Naive thymus-derived CD8-positive, alpha-beta T cell (primary cell): ENCODE measurements around the gene MINK1. TPM values are rescaled to one million over a fixed set of nuclear protein-coding genes. Genes with fewer than 3 reads are reported as not detected.

Experiments used
- ATAC-seq, 2 donors: fragments of 150-1000 bp; cut with Tn5 transposase in 1 of 2; sonication (Bioruptor Pico), chemical (Tn5 transposase) in 1 of 2; 1 replicate in 1 of 2; 2 replicates in 1 of 2; pipeline ENCODE4 v1.10.0; 2021; ENCODE audit warnings: mild to moderate bottlenecking in 2 of 2, moderate library complexity in 2 of 2
- POLR2A ChIA-PET: fragments of 350-600 bp; sonication (Branson Sonifier 250); formaldehyde crosslinking; loops from one replicate; lab custom pipeline; 2021; ENCODE audit warnings: antibody characterized with exemption; lab: Charles Lee
- DNase-seq, 10 donors: peaks; one replicate each; pipeline versions ENCODE4 v3.0.0 to v3.0.0-alpha.2; 2020 to 2022
- H3K27ac Mint-ChIP-seq, 10 donors: one replicate each; pipeline ENCODE4 v1.8.0; 2020 to 2022; ENCODE audit warnings: mild to moderate bottlenecking in 10 of 10, mixed read lengths in 10 of 10, moderate library complexity in 4 of 10, inconsistent platforms in 1 of 10
- H3K27me3 Mint-ChIP-seq, 5 donors: one replicate each; pipeline ENCODE4 v1.8.0; 2021 to 2022; ENCODE audit warnings: mixed read lengths in 5 of 5
- H3K36me3 Mint-ChIP-seq, 3 donors: one replicate each; pipeline ENCODE4 v1.8.0; 2020 to 2022; ENCODE audit warnings: mixed read lengths in 3 of 3, mild to moderate bottlenecking in 2 of 3, inconsistent platforms in 1 of 3
- H3K4me1 Mint-ChIP-seq, 4 donors: one replicate each; pipeline ENCODE4 v1.8.0; 2021 to 2022; ENCODE audit warnings: mixed read lengths in 4 of 4
- H3K4me3 Mint-ChIP-seq, 10 donors: one replicate each; pipeline ENCODE4 v1.8.0; 2020 to 2022; ENCODE audit warnings: mild to moderate bottlenecking in 10 of 10, mixed read lengths in 10 of 10, moderate library complexity in 6 of 10, inconsistent platforms in 1 of 10
- H3K9me3 Mint-ChIP-seq, 9 donors: one replicate each; pipeline ENCODE4 v1.8.0; 2020 to 2022; ENCODE audit warnings: mixed read lengths in 9 of 9, mild to moderate bottlenecking in 3 of 9, inconsistent platforms in 1 of 9, moderate library complexity in 1 of 9
- polyA plus RNA-seq, 3 donors: library from polyadenylated mRNA; unstranded; fragments of 300-500 nt; fragmentation: Illumina TruSeq; gene quantifications; one replicate each; pipeline ENCODE4 v1.2.3, GENCODE V29; 2021
- total RNA-seq, 8 experiments: library from RNA in 2 of 8; stranded (reverse) in 2 of 8; gene quantifications; one replicate each; pipeline ENCODE4 v1.2.3 and lab custom pipeline; 2021 to 2026

Gene MINK1
- total and polyA plus RNA-seq, 5 experiments from 2014 or later = 4.1 to 117 (median 12.9) TPM

DNA sequence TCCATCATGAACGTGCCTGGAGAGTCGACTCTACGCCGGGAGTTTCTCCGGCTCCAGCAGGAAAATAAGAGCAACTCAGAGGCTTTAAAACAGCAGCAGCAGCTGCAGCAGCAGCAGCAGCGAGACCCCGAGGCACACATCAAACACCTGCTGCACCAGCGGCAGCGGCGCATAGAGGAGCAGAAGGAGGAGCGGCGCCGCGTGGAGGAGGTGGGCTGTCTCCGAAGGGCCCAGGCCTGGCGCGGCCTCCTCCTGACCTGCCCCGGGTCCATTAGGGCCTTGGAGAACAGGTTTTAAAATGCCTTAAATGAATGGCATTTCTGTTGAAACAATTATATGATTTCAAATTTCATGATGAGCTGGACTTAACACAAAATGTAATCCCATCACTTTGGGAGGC lies 54.4 kb downstream of the MINK1 start:
- Mint-ChIP-seq H3K9me3 (no peaks in the 10 kb centered on the region), H3K4me1 (peaks cover 0 to 2% (median under 1%) of the 10 kb centered on the region in 4 donors), H3K4me3 (no peak overlapping the region), H3K36me3 (peaks cover 0 to 60% (median 15%) of the 10 kb centered on the region in 3 donors), H3K27me3 (no peaks in the 10 kb centered on the region), H3K27ac (no peak overlapping the region)
- no peak for ATAC-seq
- no peak for DNase-seq
- POLR2A ChIA-PET = interaction anchor here (4.9 kb wide), 1 partner anchor 178 kb away, joined by 21 read pairs; the partner anchor contains the start of gene ARRB2

DNA sequence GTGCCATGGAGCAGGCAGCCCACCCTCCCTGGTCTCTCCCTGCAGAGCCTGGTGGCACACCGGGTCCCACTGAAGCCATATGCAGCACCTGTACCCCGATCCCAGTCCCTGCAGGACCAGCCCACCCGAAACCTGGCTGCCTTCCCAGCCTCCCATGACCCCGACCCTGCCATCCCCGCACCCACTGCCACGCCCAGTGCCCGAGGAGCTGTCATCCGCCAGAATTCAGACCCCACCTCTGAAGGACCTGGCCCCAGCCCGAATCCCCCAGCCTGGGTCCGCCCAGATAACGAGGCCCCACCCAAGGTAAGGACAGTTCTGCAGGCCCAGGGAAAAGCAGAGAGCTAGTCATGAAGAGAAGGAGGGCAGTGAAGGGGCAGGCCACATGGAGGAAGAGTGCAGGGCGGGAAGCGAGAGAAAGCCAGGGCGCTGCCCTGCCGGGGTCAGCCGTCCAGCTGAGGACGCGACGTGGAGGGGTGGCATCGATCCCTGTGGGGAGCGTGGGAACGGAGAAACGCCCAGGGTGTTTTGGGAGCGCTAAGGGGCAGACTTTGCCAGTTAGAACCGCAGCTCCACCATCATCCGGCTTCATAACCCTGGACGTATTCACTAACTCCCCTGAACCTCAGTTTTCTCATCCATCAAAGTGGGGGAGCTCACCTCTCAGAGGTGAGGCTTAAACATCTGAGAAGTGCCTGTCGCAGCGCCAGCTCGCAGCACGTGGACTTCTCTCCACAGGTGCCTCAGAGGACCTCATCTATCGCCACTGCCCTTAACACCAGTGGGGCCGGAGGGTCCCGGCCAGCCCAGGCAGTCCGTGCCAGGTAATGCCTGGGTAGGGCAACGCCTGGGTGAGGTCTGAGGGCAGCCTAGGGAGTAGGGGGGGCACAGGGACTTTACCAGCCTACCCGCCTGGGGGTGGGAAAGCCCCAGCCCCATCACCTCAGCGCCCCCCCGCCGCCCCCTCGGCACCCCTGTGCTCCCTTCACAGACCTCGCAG lies 58.6 kb downstream of the MINK1 start:
- H3K4me3 Mint-ChIP-seq = no peak overlapping the region
- peaks cover 0 to 58% (median 8%) of the 10 kb centered on the region in 3 donors for H3K36me3 Mint-ChIP-seq
- ATAC-seq (no peak), DNase-seq (no peak)
- POLR2A ChIA-PET = interaction anchor here (1.0 to 4.9 kb wide), 3 partner anchors 9 to 182 kb away, joined by 4 to 21 read pairs (median 4); partner anchors contain the start of genes ARRB2 and SPAG7
- H3K4me1 Mint-ChIP-seq = peaks cover 0 to 2% (median under 1%) of the 10 kb centered on the region in 4 donors
- H3K9me3 Mint-ChIP-seq = no peaks in the 10 kb centered on the region
- peak overlapping the region in 1 of 10 donors; percentile 84 for H3K27ac Mint-ChIP-seq
- H3K27me3 Mint-ChIP-seq = no peaks in the 10 kb centered on the region

DNA sequence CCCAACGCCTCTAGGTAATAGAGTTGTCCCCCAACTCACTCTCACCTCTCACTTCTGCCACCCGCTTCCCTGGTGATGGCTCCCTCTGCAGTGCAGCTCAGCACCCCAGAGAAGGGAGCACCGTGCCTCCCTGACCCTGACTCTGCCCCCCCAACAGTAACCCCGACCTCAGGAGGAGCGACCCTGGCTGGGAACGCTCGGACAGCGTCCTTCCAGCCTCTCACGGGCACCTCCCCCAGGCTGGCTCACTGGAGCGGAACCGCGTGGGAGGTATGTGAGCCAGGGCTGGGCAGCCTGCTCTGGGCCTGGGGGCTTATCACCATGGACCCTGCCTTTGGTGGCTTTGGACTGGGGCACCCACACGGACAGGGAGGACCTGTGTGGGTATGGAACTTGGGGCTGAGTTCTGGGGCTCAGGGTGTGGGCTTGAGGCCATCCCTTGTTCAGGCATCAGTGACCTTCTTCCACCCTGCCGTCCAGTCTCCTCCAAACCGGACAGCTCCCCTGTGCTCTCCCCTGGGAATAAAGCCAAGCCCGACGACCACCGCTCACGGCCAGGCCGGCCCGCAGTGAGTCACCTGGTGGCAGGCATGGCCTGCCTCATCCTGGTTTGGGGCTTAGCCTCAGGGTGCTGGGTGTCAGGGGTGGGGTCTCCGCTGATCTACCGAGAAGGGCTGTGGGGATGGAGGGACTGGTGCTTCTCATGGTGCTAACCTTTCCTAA lies 59.5 kb downstream of the MINK1 start:
- peak overlapping the region in 1 of 10 donors; percentile 56 for H3K27ac Mint-ChIP-seq
- DNase-seq (no peak), ATAC-seq (no peak)
- peaks cover 0 to 2% (median under 1%) of the 10 kb centered on the region in 4 donors for H3K4me1 Mint-ChIP-seq
- no peak overlapping the region for H3K4me3 Mint-ChIP-seq
- POLR2A ChIA-PET = no interaction called here
- H3K36me3 Mint-ChIP-seq = peaks cover 0 to 53% (median 3%) of the 10 kb centered on the region in 3 donors
- no peaks in the 10 kb centered on the region for H3K27me3 Mint-ChIP-seq
- H3K9me3 Mint-ChIP-seq = no peaks in the 10 kb centered on the region

DNA sequence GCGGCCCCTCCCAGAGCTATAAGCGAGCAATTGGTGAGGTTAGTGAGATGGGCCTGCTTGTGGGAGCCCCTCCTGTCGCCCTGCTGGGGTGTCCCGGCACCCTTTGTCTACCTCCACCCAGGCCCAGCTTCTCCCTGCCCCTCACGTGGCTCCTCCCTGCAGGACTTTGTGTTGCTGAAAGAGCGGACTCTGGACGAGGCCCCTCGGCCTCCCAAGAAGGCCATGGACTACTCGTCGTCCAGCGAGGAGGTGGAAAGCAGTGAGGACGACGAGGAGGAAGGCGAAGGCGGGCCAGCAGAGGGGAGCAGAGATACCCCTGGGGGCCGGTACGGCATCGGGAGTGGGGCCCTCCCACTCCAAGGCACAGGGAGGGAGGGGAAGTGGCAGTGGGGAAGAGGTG lies 60.1 kb downstream of the MINK1 start:
- POLR2A ChIA-PET = no interaction called here
- peaks cover 0 to 47% (median 3%) of the 10 kb centered on the region in 3 donors for H3K36me3 Mint-ChIP-seq

DNA sequence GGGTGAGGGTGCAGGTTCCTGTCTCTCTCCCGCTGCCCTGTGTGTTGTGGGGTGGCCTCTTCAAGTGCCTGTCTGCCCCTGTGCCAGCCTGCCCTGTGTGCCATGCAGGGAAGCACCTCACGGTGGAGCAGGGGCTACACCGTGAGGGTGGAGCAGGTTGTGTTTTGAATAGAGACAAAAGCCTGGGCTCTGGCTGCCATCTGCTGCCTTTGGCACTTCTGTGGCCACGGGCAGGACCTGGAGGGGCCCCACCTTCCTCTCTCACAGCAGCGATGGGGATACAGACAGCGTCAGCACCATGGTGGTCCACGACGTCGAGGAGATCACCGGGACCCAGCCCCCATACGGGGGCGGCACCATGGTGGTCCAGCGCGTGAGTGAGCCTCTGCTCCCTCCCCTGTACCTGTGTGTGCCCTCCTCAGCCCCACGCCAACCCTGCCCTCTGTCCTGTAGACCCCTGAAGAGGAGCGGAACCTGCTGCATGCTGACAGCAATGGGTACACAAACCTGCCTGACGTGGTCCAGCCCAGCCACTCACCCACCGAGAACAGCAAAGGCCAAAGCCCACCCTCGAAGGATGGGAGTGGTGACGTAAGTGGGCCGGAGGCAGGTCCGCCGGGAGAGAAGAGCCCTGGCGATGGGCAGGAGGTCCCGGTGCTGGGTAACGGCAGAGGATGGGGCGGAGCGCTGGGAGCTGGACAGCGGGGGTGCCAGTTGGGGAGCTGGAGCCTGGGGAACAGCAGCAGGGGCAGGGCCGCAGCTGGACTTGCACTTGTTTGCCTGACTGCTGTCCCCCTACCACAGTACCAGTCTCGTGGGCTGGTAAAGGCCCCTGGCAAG lies 60.8 kb downstream of the MINK1 start:
- H3K27me3 Mint-ChIP-seq = no peaks in the 10 kb centered on the region
- H3K36me3 Mint-ChIP-seq = peaks cover 0 to 45% (median 3%) of the 10 kb centered on the region in 3 donors
- POLR2A ChIA-PET = no interaction called here

More for the DNA sequence above, 60.1 kb downstream of the MINK1 start:
- Mint-ChIP-seq H3K27me3 (no peaks in the 10 kb centered on the region), H3K27ac (no peak overlapping the region), H3K4me3 (no peak overlapping the region), H3K9me3 (no peaks in the 10 kb centered on the region), H3K4me1 (peaks cover 0 to 4% (median 2%) of the 10 kb centered on the region in 4 donors)
- no peak for ATAC-seq
- no peak for DNase-seq

DNA sequence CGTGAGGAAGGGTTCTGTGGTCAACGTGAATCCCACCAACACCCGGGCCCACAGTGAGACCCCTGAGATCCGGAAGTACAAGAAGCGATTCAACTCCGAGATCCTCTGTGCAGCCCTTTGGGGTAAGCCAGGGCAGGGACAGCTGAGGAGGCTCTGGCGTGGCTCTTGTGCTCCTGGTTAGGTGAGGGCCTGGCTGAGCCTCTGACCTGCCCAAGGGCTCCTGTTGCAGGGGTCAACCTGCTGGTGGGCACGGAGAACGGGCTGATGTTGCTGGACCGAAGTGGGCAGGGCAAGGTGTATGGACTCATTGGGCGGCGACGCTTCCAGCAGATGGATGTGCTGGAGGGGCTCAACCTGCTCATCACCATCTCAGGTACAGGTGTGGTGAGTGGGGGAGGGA lies 62.0 kb downstream of the MINK1 start:
- Mint-ChIP-seq H3K4me1 (peaks cover 8 to 16% (median 11%) of the 10 kb centered on the region in 4 donors), H3K27me3 (no peaks in the 10 kb centered on the region), H3K4me3 (no peak overlapping the region), H3K27ac (peak overlapping the region in 1 of 10 donors; percentile 11), H3K9me3 (no peaks in the 10 kb centered on the region), H3K36me3 (peaks cover 0 to 39% (median 0%) of the 10 kb centered on the region in 3 donors)
- POLR2A ChIA-PET = interaction anchor here (0.5 to 0.6 kb wide), 2 partner anchors 27 to 329 kb away, joined by 3 to 5 read pairs; no protein-coding TSS in a partner anchor
- ATAC-seq = no peak
- no peak for DNase-seq

More for the DNA sequence above, 60.8 kb downstream of the MINK1 start:
- no peaks in the 10 kb centered on the region for H3K9me3 Mint-ChIP-seq
- ATAC-seq (no peak), DNase-seq (no peak)
- H3K27ac Mint-ChIP-seq = no peak overlapping the region
- peaks cover 0 to 8% (median 6%) of the 10 kb centered on the region in 4 donors for H3K4me1 Mint-ChIP-seq
- no peak overlapping the region for H3K4me3 Mint-ChIP-seq

DNA sequence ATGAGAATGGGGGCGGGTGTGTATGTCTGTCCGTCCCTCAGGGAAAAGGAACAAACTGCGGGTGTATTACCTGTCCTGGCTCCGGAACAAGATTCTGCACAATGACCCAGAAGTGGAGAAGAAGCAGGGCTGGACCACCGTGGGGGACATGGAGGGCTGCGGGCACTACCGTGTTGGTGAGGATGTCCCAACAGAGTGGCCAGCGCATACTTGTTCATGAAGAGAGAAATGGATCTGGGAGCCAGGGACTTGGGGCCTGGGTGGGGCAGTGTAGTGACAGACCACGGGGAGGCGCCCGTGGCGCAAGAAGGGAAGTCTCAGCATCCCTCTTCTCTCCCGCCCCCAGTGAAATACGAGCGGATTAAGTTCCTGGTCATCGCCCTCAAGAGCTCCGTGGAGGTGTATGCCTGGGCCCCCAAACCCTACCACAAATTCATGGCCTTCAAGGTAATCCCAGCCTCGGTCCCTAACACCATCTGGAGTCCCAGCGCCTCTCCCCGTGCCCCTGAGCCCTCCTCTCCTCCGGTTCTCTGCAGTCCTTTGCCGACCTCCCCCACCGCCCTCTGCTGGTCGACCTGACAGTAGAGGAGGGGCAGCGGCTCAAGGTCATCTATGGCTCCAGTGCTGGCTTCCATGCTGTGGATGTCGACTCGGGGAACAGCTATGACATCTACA lies 62.7 kb downstream of the MINK1 start:
- POLR2A ChIA-PET = no interaction called here
- H3K36me3 Mint-ChIP-seq = peaks cover 0 to 33% (median 0%) of the 10 kb centered on the region in 3 donors
- H3K4me3 Mint-ChIP-seq = peak overlapping the region in 1 of 10 donors; percentile 51
- peaks cover 0 to under 1% (median 0%) of the 10 kb centered on the region in 5 donors for H3K27me3 Mint-ChIP-seq
- DNase-seq (no peak), ATAC-seq (no peak)
- H3K4me1 Mint-ChIP-seq = peaks cover 10 to 21% (median 16%) of the 10 kb centered on the region in 4 donors
- no peaks in the 10 kb centered on the region for H3K9me3 Mint-ChIP-seq
- peak overlapping the region in 2 of 10 donors; percentile 36 to 65 for H3K27ac Mint-ChIP-seq

DNA sequence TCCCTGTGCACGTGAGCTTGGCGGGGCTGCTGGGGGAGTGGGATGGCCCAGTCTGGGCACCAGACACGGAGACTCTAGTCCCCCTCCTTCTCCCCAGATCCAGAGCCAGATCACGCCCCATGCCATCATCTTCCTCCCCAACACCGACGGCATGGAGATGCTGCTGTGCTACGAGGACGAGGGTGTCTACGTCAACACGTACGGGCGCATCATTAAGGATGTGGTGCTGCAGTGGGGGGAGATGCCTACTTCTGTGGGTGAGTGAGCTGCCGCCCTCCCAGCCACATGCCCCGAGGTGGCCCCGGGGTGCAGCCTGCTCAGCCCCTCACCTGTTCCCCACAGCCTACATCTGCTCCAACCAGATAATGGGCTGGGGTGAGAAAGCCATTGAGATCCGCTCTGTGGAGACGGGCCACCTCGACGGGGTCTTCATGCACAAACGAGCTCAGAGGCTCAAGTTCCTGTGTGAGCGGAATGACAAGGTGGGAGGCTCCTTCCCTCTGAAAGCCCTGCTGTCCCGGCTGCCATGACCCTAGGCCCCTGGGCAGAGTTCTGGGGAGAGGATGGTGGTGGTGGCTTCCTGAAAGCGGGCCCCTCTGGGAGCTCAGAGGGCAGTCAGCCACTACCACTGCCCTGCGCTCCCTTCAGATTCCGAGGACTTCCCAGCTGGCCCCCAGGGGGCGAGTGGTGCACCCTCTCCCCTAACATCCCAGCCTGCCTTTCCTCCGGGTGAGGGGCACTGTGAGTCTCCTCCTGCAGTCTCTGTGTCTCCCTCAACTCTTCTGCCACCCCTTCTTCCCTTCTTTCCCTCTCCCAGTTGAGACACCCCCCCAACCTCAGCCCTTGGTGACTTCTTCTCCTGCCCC lies 63.4 kb downstream of the MINK1 start:
- peak overlapping the region in 1 of 10 donors; percentile 65 for H3K27ac Mint-ChIP-seq
- POLR2A ChIA-PET = interaction anchor here (0.6 to 0.8 kb wide), 2 partner anchors 33 to 52 kb away, joined by 3 read pairs; partner anchors contain the start of gene PFN1
- ATAC-seq (no peak), DNase-seq (no peak)
- peaks cover 14 to 23% (median 21%) of the 10 kb centered on the region in 4 donors for H3K4me1 Mint-ChIP-seq
- H3K9me3 Mint-ChIP-seq = no peaks in the 10 kb centered on the region
- H3K4me3 Mint-ChIP-seq = peak overlapping the region in 1 of 10 donors; percentile 51
- peaks cover 0 to 29% (median 0%) of the 10 kb centered on the region in 3 donors for H3K36me3 Mint-ChIP-seq
- H3K27me3 Mint-ChIP-seq = peaks cover 0 to 2% (median 0%) of the 10 kb centered on the region in 5 donors

DNA sequence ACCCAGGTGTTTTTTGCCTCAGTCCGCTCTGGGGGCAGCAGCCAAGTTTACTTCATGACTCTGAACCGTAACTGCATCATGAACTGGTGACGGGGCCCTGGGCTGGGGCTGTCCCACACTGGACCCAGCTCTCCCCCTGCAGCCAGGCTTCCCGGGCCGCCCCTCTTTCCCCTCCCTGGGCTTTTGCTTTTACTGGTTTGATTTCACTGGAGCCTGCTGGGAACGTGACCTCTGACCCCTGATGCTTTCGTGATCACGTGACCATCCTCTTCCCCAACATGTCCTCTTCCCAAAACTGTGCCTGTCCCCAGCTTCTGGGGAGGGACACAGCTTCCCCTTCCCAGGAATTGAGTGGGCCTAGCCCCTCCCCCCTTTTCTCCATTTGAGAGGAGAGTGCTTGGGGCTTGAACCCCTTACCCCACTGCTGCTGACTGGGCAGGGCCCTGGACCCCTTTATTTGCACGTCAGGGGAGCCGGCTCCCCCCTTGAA lies 64.1 kb downstream of the MINK1 start:
- peaks cover 14 to 28% (median 27%) of the 10 kb centered on the region in 4 donors for H3K4me1 Mint-ChIP-seq
- peaks cover 0 to 27% (median 0%) of the 10 kb centered on the region in 3 donors for H3K36me3 Mint-ChIP-seq
- peaks cover 0 to 2% (median 0%) of the 10 kb centered on the region in 5 donors for H3K27me3 Mint-ChIP-seq
- DNase-seq (no peak), ATAC-seq (no peak)
- H3K9me3 Mint-ChIP-seq = no peaks in the 10 kb centered on the region
- peak overlapping the region in 2 of 10 donors; percentile 20 to 37 for H3K27ac Mint-ChIP-seq
- POLR2A ChIA-PET = interaction anchor here (0.6 to 0.8 kb wide), 2 partner anchors 32 to 1109 kb away, joined by 3 read pairs; no protein-coding TSS in a partner anchor
- no peak overlapping the region for H3K4me3 Mint-ChIP-seq

DNA sequence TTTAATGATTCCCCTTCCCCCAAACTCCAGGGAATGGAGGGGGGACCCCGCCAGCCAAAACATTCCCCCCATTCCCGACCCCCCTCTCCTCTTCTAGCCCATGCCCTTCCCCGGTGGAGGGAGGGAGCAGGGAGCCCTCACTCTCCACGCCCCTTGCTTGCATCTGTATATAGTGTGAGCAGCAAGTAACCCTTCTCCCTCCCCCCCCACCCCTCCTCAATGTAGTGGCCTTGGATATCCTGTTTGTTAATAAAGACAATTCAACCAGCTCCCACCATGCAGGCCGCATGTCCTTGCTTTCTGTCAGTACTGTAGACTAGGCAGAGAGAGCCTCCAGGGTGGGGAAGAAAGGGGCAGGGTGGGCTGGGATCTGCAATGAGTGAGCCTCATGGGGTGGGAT lies 64.6 kb downstream of the MINK1 start:
- H3K36me3 Mint-ChIP-seq = peaks cover 0 to 27% (median 0%) of the 10 kb centered on the region in 3 donors
- no peaks in the 10 kb centered on the region for H3K9me3 Mint-ChIP-seq
- peaks cover 0 to 2% (median 0%) of the 10 kb centered on the region in 5 donors for H3K27me3 Mint-ChIP-seq
- POLR2A ChIA-PET = interaction anchor here (0.6 to 1.1 kb wide), 2 partner anchors 177 to 1109 kb away, joined by 3 read pairs; no protein-coding TSS in a partner anchor
- ATAC-seq = no peak
- no peak for DNase-seq
- H3K4me1 Mint-ChIP-seq = peaks cover 20 to 34% (median 32%) of the 10 kb centered on the region in 4 donors
- H3K4me3 Mint-ChIP-seq = peak overlapping the region in 5 of 10 donors; percentile 65 to 90 (median 74)
- peak overlapping the region in 4 of 10 donors; percentile 73 to 89 (median 86) for H3K27ac Mint-ChIP-seq
